Esophagus (tissue), 2 donors: ENCODE measurements around the gene CD109. TPM values are rescaled to one million over a fixed set of nuclear protein-coding genes. Genes with fewer than 3 reads are reported as not detected.

ENCODE experiments used
- H3K27ac ChIP-seq, 2 donors: one replicate each; pipeline ENCODE4 v1.5.1; 2013; ENCODE audit warnings: low read depth in 2 of 2, mild to moderate bottlenecking in 2 of 2, inconsistent platforms in 1 of 2, low read length in 1 of 2, moderate library complexity in 1 of 2
- H3K27me3 ChIP-seq, 2 donors: one replicate each; pipeline ENCODE4 v1.6.1; 2013; ENCODE audit warnings: low read length in 2 of 2, control low read depth in 1 of 2, mild to moderate bottlenecking in 1 of 2; ENCODE audit not compliant: insufficient read depth in 2 of 2, control insufficient read depth in 1 of 2
- H3K36me3 ChIP-seq, 2 donors: one replicate each; pipeline ENCODE4 v1.6.1; 2013; ENCODE audit warnings: low read length in 1 of 2; ENCODE audit not compliant: control insufficient read depth in 2 of 2, insufficient read depth in 2 of 2
- H3K4me1 ChIP-seq, 2 donors: one replicate each; pipeline ENCODE4 v1.6.1; 2013; ENCODE audit warnings: low read length in 1 of 2; ENCODE audit not compliant: control insufficient read depth in 2 of 2, insufficient read depth in 2 of 2
- H3K4me3 ChIP-seq, 2 donors: one replicate each; pipeline ENCODE4 v1.5.1; 2013; ENCODE audit warnings: low read length in 2 of 2, mild to moderate bottlenecking in 2 of 2, low read depth in 1 of 2, moderate library complexity in 1 of 2
- H3K9me3 ChIP-seq, 2 donors: one replicate each; pipeline ENCODE4 v1.6.1; 2013; ENCODE audit warnings: mild to moderate bottlenecking in 2 of 2, low read depth in 1 of 2, low read length in 1 of 2, moderate library complexity in 1 of 2; ENCODE audit not compliant: control insufficient read depth in 2 of 2, insufficient read depth in 1 of 2
- WGBS, 2 donors: extraction: QIAGEN DNeasy Blood & Tissue Kit; methylation state at CpG; one replicate each; pipeline ENCODE4 v1.1.7; 2013; 5-methylcytosine and 5-hydroxymethylcytosine counted together
- polyA plus RNA-seq, 2 donors: library from polyadenylated mRNA; stranded (reverse); fragments of 200-250 nt; gene quantifications; one replicate each; pipeline ENCODE4 v1.2.3, GENCODE V29; 2013
- donor health status: healthy with polysubstance abuse.
- donor health status: Bipolar disorder and iron deficiency.

Gene CD109
- polyA plus RNA-seq, 2 donors: 3.6 to 7.9 TPM

DNA sequence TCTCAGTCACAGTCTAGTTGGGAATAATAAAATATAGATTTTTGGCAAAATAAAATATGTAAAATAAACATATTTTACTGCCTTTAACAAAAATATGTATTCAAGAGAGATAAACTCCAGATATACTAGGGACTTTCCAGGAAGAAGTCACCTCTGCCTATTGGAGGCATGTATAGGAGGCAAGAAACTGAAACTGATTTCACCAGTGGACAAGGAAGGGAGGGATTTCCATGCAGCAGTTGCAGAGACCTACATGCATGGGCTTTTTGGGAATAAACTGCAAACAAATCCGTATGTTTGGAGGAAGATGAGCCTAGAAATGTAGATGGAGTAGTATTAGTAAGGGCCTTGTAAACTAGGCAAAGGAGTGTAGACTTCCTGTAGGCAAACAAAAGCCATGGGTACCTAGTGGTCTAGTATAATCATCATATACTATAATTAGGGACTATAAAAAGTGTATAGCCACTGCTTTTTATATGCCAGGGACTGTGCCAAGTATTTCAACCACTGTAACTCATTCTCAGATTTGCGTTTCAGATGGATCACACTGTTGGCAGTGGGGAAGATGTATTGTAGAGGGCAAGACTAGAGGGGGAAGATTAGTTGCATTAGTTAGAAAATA, 38.9 kb downstream of the CD109 start:
- no peak overlapping the region for H3K27ac ChIP-seq
- 72 to 74% methylated on average over 2 of the region's 2 CpGs for WGBS, 2 donors
- peaks cover 0 to 2% of the 10 kb centered on the region in 2 donors for H3K9me3 ChIP-seq
- H3K4me1 ChIP-seq: no peaks in the 10 kb centered on the region
- peaks cover 0 to 2% of the 10 kb centered on the region in 2 donors for H3K36me3 ChIP-seq
- H3K4me3 ChIP-seq: no peak overlapping the region
- H3K27me3 ChIP-seq: no peaks in the 10 kb centered on the region

DNA sequence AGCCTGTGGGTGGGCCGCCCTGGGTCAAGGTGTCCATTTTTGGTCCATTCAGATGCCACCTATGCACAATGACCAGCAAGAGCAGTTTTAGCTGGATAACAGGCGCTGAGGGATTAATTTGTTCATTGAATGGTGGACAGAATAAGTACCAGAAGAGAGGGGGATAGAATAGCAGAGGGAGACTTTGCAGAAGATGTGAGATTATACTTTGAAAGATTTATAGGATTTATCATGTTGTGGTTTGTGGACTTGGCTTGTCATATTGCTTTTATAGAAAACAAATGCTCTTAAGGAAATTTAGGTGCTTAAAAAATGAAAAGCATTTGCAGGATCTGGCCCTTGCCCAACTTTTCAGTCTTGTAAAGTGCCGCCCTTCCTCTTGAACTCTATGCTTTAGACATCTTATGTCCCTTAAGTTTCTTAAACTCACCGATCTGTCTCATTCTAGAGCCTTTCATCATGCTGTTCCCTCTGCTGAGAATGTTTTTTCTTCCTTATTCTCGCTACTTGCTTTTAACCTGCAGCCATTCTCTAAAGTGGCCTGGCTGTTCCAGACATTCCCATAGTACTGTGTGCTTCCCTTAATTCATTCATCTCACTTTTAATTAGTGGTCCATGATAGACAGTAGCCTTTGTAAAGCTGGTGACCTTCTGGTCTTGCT, 42.5 kb downstream of the CD109 start:
- H3K4me3 ChIP-seq: no peak overlapping the region
- H3K4me1 ChIP-seq: no peaks in the 10 kb centered on the region
- H3K27me3 ChIP-seq: no peaks in the 10 kb centered on the region
- peaks cover 0 to 2% of the 10 kb centered on the region in 2 donors for H3K36me3 ChIP-seq
- WGBS, 2 donors: 70 to 78% methylated on average over 5 of the region's 5 CpGs
- no peak overlapping the region for H3K27ac ChIP-seq
- peaks cover 0 to 2% of the 10 kb centered on the region in 2 donors for H3K9me3 ChIP-seq

DNA sequence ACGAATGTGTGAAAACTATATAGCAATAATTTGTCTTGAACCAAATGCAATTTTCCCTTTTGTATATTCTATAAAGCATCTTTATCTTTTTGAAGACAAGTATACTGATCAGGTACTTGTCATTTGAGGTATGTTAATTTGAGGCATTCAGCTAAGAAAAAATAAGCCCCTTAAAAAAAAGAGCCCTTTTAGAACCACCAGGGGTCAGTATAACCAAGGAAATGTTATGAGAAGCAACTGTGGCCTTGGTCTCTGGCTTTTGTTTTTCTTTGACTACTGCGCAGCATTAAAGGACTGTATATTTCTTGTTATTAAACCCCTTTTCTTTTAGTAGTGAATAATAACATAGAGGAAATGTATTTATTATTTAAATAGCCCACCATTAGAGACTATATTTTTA, 43.1 kb downstream of the CD109 start:
- H3K27me3 ChIP-seq: no peaks in the 10 kb centered on the region
- no peaks in the 10 kb centered on the region for H3K9me3 ChIP-seq
- no peak overlapping the region for H3K4me3 ChIP-seq
- H3K27ac ChIP-seq: no peak overlapping the region
- no peaks in the 10 kb centered on the region for H3K4me1 ChIP-seq
- H3K36me3 ChIP-seq: no peaks in the 10 kb centered on the region
- WGBS, 2 donors: 64 to 69% methylated on average over 2 of the region's 2 CpGs

DNA sequence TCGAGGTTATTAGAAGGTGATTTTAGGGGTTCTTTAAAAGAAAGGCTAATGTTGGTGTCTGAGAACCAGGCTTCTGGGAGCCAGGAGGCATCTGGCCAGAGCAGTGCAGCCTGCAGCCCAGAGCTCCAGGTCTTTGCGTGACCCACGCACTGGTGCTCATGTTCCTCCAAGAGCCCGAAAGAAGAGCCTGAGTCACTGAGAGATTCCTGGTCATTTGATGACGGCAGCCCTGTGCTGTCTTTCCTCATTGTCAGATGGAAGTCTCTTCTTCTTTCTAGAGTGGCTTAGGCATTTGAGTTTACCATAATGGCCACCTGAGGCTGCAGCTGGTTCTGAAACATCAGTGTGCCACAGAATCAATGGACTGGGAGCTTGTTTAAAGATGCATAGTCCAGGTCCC, 46.4 kb downstream of the CD109 start:
- Histone ChIP-seq H3K9me3 (no peaks in the 10 kb centered on the region), H3K4me3 (no peak overlapping the region), H3K36me3 (no peaks in the 10 kb centered on the region), H3K27me3 (no peaks in the 10 kb centered on the region), H3K27ac (no peak overlapping the region), H3K4me1 (no peaks in the 10 kb centered on the region)
- 92 to 95% methylated on average over 5 of the region's 5 CpGs for WGBS, 2 donors

DNA sequence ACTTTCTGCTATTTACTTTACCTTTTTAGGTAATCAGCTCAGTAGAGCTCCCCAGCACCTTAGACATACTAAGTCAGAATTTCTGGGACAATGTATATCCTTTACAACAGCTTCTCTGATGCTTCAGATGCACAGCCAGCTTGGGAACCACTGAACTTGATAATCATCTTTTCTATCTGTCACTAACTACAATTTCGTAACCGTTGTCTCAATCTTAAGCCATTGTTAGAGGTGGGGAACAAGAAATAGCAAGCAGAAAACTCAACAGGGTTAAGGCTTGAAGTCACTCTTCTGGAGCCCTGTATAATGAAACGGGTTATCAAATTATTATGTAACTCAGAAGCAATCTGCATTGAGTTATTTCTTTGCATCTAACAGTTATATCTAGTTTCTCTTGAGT, 47.1 kb downstream of the CD109 start:
- H3K27ac ChIP-seq: no peak overlapping the region
- H3K36me3 ChIP-seq: no peaks in the 10 kb centered on the region
- WGBS, 2 donors: 87 to 88% methylated on average over 3 of the region's 3 CpGs
- no peaks in the 10 kb centered on the region for H3K9me3 ChIP-seq
- no peak overlapping the region for H3K4me3 ChIP-seq
- H3K4me1 ChIP-seq: no peaks in the 10 kb centered on the region
- no peaks in the 10 kb centered on the region for H3K27me3 ChIP-seq

DNA sequence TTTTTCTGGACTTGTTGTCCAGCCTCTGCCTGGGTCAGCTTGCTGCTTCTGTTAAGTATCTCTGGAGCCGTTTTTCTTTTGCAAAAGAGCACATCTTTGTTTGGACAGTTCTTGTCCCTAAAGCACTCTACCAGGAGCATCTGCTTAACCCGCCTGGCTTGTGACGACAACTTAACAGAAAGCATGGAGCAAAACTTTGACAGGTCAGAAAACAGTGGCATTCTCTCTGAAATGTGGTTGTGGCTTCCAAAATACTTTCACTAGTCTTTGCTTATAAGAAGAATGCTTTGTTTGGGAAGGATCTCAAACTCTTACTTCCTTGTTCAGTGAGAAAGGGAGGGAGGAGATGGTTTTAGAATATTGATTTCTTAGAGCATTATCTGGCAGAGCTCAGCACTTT, 47.6 kb downstream of the CD109 start:
- 73 to 74% methylated on average over 3 of the region's 3 CpGs for WGBS, 2 donors

DNA sequence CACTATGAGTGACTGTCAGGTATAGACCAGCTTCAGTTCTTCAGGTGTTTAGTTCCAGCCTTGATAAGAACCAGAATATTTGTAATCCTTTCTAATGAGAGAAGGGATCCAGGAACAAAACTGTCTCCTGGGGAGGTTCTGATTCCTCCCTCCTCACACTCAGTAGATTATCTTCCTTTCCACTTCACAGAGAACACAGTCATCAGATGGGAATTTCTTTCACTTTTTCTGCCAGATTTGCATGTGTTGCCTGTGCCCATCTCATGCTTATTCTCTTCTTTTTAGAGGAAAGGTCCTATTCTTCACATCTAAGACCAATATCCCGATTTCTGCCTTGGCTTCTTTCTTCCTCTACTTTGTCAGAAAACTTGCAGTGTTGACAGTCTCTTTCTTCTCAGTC, 50.8 kb downstream of the CD109 start:
- no peaks in the 10 kb centered on the region for H3K27me3 ChIP-seq
- no peak overlapping the region for H3K27ac ChIP-seq
- H3K9me3 ChIP-seq: no peaks in the 10 kb centered on the region
- no peaks in the 10 kb centered on the region for H3K4me1 ChIP-seq
- no peak overlapping the region for H3K4me3 ChIP-seq
- 76 to 90% methylated on average over 1 of the region's 1 CpG for WGBS, 2 donors
- H3K36me3 ChIP-seq: no peaks in the 10 kb centered on the region

More for the DNA sequence above, 47.6 kb downstream of the CD109 start:
- no peaks in the 10 kb centered on the region for H3K27me3 ChIP-seq
- H3K4me1 ChIP-seq: no peaks in the 10 kb centered on the region
- no peak overlapping the region for H3K4me3 ChIP-seq
- no peaks in the 10 kb centered on the region for H3K9me3 ChIP-seq
- H3K36me3 ChIP-seq: no peaks in the 10 kb centered on the region
- no peak overlapping the region for H3K27ac ChIP-seq

DNA sequence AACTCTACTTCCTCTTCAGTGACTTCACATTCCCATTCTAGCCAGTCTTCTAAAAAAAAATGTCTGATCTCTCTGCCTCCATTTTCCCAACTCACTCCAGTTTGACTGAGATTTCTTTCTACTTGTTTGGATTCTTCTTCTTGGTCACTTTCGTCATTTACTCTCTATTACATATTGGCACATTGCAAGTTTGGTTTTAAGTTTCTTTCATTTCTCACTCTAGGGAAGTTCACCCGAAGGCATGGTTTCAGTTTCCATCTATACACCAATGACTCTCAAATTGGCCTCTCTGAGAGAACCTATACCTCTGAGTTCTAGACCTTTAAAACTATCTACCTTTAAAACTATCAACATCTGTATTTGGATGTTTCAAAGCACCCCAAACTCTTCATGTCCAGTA, 51.3 kb downstream of the CD109 start:
- H3K27ac ChIP-seq: no peak overlapping the region

DNA sequence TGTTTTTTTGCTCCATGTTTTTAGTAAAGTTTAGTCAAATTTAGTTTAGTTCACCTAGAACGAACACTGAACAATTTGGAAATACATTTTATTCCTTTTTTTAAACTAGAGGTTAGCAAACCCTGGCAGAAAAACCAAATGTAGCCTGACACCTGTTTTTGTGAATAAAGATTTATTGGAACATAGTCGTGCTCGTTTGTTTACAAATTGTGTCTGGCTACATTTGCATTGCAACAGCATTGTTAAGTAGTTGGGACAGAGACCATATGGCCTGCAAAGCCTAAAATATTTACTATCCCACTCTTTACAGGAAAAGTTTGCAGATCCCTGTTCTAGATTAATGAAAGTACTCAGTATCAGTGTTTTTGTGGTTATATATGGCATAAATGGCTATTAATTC, 56.9 kb downstream of the CD109 start:
- WGBS, 2 donors: 78% methylated on average over 3 of the region's 3 CpGs
- Histone ChIP-seq H3K4me1 (no peaks in the 10 kb centered on the region), H3K4me3 (no peak overlapping the region), H3K27me3 (no peaks in the 10 kb centered on the region), H3K36me3 (no peaks in the 10 kb centered on the region), H3K9me3 (no peaks in the 10 kb centered on the region), H3K27ac (no peak overlapping the region)

More for the DNA sequence above, 51.3 kb downstream of the CD109 start:
- 54 to 76% methylated on average over 2 of the region's 2 CpGs for WGBS, 2 donors
- H3K4me1 ChIP-seq: no peaks in the 10 kb centered on the region
- H3K4me3 ChIP-seq: no peak overlapping the region
- no peaks in the 10 kb centered on the region for H3K36me3 ChIP-seq
- no peaks in the 10 kb centered on the region for H3K27me3 ChIP-seq
- no peaks in the 10 kb centered on the region for H3K9me3 ChIP-seq

DNA sequence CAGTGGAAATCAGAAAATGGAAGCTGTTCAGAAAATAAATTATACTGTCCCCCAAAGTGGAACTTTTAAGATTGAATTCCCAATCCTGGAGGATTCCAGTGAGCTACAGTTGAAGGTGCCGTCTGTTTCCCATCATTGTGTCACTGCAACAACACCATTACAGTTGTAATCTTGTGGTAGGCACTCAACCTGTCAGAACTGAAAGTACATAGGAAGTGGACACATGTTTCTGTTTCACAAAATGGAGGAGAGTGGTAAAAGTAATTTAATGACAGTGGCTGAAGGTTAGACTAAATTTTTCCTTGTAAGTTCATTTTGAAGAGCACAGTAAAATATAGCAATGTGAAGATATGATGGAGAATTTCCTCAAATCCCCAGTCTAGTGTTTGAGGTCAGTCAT, 70.0 kb downstream of the CD109 start:
- no peaks in the 10 kb centered on the region for H3K9me3 ChIP-seq
- H3K4me3 ChIP-seq: no peak overlapping the region
- H3K27ac ChIP-seq: no peak overlapping the region
- WGBS, 2 donors: 91% methylated on average over 1 of the region's 1 CpG
- no peaks in the 10 kb centered on the region for H3K4me1 ChIP-seq
- peaks cover 2 to 7% of the 10 kb centered on the region in 2 donors for H3K36me3 ChIP-seq
- H3K27me3 ChIP-seq: no peaks in the 10 kb centered on the region
